ENCODE measurements around the gene ATP5MK.

The ATP5MK gene

GRCh38 chr10:103431902-103432301 is 35.6 kb upstream of the ATP5MK start:
- ChIA-PET CTCF (interaction anchor here (0.7 to 1.0 kb wide), 3 partner anchors 47 to 131 kb away, joined by 3 read pairs; partner anchors contain the start of gene CALHM3), POLR2A (no interaction called here)
- TF ChIP-seq ZBTB49 (tag by site-specific recombination; IDR thresholded peaks at IDR 0.05; ENCODE audit: low read depth) (no peak), SP2 (tag by site-specific recombination; IDR thresholded peaks at IDR 0.05) (no peak), ZNF274 (IDR thresholded peaks at IDR 0.05; ENCODE audit: low read length) (no peak), ZNF274 (tag by site-specific recombination; IDR thresholded peaks at IDR 0.05; ENCODE audit: borderline replicate concordance) (no peak), ZNF324 (tag by site-specific recombination; IDR thresholded peaks at IDR 0.05) (no peak), ZBTB7A (tag by site-specific recombination; IDR thresholded peaks at IDR 0.05; ENCODE audit: low read depth) (no peak), ZNF146 (tag by site-specific recombination; IDR thresholded peaks at IDR 0.05) (no peak), ZNF114 (tag by site-specific recombination; IDR thresholded peaks at IDR 0.05) (no peak)
- TF ChIP-seq, protein P1, sequence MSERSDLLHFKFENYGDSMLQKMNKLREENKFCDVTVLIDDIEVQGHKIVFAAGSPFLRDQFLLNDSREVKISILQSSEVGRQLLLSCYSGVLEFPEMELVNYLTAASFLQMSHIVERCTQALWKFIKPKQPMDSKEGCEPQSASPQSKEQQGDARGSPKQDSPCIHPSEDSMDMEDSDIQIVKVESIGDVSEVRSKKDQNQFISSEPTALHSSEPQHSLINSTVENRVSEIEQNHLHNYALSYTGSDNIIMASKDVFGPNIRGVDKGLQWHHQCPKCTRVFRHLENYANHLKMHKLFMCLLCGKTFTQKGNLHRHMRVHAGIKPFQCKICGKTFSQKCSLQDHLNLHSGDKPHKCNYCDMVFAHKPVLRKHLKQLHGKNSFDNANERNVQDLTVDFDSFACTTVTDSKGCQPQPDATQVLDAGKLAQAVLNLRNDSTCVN (tag by site-specific recombination; optimal IDR thresholded peaks at IDR 0.05), result no peak
- H3K4me3 ChIP-seq (ENCODE audit: low read depth, low read length), result no peak overlapping the region
- no peaks in the 10 kb centered on the region for H3K4me1 ChIP-seq (ENCODE audit: control insufficient read depth, insufficient read depth, low read length)
- no peaks in the 10 kb centered on the region for H3K9me3 ChIP-seq (ENCODE audit: control insufficient read depth, insufficient read depth, low read depth, low read length)
- H3K36me3 ChIP-seq (ENCODE audit: control insufficient read depth in 2 of 2, insufficient read depth in 1 of 2, low read length in 2 of 2), result peaks cover 46 to 93% of the 10 kb centered on the region in 2 experiments
- H3K27ac ChIP-seq (ENCODE audit: extremely low read depth, low read depth, low read length), result no peak overlapping the region

DNA sequence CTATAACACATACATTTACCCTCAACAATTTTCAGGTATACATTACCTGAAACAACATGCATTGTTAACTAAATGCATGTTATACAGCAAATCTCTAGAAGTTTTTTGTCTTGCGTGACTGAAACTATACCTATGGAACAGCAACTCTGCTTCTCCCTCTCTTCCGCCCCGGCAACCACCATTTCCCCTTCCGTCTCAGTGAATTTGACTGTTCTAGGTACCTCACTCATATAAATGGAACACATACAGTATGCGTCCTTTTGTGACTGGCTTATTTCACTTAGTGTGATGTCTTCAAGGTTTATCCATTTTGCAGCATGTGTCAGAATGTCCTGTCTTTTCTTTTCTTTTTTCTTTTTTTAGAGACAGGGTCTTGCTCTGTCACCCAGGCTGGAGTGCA is 33.4 kb upstream of the ATP5MK start:
- TF ChIP-seq ZBTB44 (tag by site-specific recombination; IDR thresholded peaks at IDR 0.05) (no peak), IKZF3 (tag by site-specific recombination; IDR thresholded peaks at IDR 0.05) (no peak), PRDM10 (tag by site-specific recombination; IDR thresholded peaks at IDR 0.05) (no peak), KLF7 (tag by site-specific recombination; IDR thresholded peaks at IDR 0.05; ENCODE audit: borderline replicate concordance) (no peak), ZNF544 (tag by site-specific recombination; IDR thresholded peaks at IDR 0.05) (no peak), ZNF350 (tag by site-specific recombination; IDR thresholded peaks at IDR 0.05) (no peak), ZNF175 (tag by site-specific recombination; IDR thresholded peaks at IDR 0.05) (no peak), ZNF639 (tag by site-specific recombination; IDR thresholded peaks at IDR 0.05) (no peak), ZNF146 (tag by site-specific recombination; IDR thresholded peaks at IDR 0.05) (no peak), ZNF132 (tag by site-specific recombination; IDR thresholded peaks at IDR 0.05; ENCODE audit: borderline replicate concordance) (no peak), ZNF121 (tag by site-specific recombination; IDR thresholded peaks at IDR 0.05) (no peak)
- ChIA-PET CTCF (interaction anchor here (0.7 kb wide), 1 partner anchor 135 kb away, joined by 3 read pairs; no protein-coding TSS in a partner anchor), POLR2A (no interaction called here)
- peaks cover 47 to 92% of the 10 kb centered on the region in 2 experiments for H3K36me3 ChIP-seq (ENCODE audit: control insufficient read depth in 2 of 2, insufficient read depth in 1 of 2, low read length in 2 of 2)
- no peaks in the 10 kb centered on the region for H3K9me3 ChIP-seq (ENCODE audit: control insufficient read depth, insufficient read depth, low read depth, low read length)
- H3K4me1 ChIP-seq (ENCODE audit: control insufficient read depth, insufficient read depth, low read length), result no peaks in the 10 kb centered on the region
- no peak overlapping the region for H3K27ac ChIP-seq (ENCODE audit: extremely low read depth, low read depth, low read length)
- no peak overlapping the region for H3K4me3 ChIP-seq (ENCODE audit: low read depth, low read length)

Data from HEK293 (cell line).